ENCODE results near the gene SLC39A3.

GRCh38 chr19:2726160-2726855 is 13.5 kb downstream of the SLC39A3 start:
- TF ChIP-seq EZH2phosphoT487 (IDR thresholded peaks at IDR 0.05; ENCODE audit: low read depth, severe bottlenecking, unreplicated experiment) = no peak
- TF ChIP-seq, protein P1, sequence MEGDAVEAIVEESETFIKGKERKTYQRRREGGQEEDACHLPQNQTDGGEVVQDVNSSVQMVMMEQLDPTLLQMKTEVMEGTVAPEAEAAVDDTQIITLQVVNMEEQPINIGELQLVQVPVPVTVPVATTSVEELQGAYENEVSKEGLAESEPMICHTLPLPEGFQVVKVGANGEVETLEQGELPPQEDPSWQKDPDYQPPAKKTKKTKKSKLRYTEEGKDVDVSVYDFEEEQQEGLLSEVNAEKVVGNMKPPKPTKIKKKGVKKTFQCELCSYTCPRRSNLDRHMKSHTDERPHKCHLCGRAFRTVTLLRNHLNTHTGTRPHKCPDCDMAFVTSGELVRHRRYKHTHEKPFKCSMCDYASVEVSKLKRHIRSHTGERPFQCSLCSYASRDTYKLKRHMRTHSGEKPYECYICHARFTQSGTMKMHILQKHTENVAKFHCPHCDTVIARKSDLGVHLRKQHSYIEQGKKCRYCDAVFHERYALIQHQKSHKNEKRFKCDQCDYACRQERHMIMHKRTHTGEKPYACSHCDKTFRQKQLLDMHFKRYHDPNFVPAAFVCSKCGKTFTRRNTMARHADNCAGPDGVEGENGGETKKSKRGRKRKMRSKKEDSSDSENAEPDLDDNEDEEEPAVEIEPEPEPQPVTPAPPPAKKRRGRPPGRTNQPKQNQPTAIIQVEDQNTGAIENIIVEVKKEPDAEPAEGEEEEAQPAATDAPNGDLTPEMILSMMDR (IDR thresholded peaks at IDR 0.05; ENCODE audit: poor library complexity) = no peak
